GM12892 (cell line): ENCODE data around the gene TCAP.
"Not testable (repeated sequence)": the region's sequence is repeated elsewhere in the genome, so short reads cannot be mapped to it uniquely, and the experiment has no call there.

Experiments used
- DNase-seq: peaks from one replicate; pipeline ENCODE4 v3.0.0; 2011; ENCODE audit not compliant: insufficient read length
- FAIRE-seq: peaks from 2 replicates; lab custom pipeline; 2011; peaks lifted over from hg19 to GRCh38; lab: Jason Lieb, UNC
- POLR2A ChIP-seq: IDR thresholded peaks from 2 replicates; pipeline ENCODE4 v1.6.1; 2011; ENCODE audit warnings: low read depth, low read length, control low read depth
- POLR2AphosphoS5 ChIP-seq: IDR thresholded peaks from 2 replicates; pipeline ENCODE4 v1.6.1; 2011; ENCODE audit warnings: low read depth, low read length, control low read depth
- TAF1 ChIP-seq: IDR thresholded peaks from 2 replicates; pipeline ENCODE4 v1.6.1; 2011; ENCODE audit warnings: low read depth, mild to moderate bottlenecking, control low read depth, low read length, borderline replicate concordance

The TCAP gene

DNA sequence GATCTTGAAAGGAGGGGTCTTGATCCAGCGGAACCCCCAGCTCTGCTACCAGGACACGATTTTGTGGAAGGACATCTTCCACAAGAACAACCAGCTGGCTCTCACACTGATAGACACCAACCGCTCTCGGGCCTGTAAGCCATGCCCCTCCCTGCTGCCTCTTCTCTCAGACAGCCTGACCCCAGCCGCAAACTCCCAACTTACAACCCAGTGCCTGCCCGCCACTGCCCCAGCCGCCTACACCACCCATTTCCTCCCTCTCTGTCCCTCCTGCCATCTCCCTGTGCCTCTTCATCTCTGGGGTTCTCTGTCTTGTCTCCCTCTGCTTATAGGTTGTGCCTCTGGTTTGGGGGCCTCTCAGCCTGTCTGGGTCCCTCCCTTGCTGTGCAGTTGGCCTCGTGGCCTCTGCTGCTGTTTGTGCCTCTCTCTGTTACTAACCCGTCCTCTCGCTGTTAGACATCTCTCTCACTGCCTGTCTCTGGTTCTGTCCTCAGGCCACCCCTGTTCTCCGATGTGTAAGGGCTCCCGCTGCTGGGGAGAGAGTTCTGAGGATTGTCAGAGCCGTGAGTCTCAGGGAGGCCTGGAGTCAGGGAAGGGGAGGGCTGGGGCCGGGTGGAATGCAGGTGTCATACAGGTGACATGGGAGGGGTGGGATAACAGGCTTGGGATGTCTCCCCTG is 44.3 kb downstream of the TCAP start:
- FAIRE-seq (no peak), DNase-seq (no peak)
- TF ChIP-seq POLR2A (no peak), TAF1 (no peak), POLR2AphosphoS5 (no peak)

GRCh38 chr17:39709998-39710964 is 45.1 kb downstream of the TCAP start:
- FAIRE-seq (no peak), DNase-seq (no peak)
- no peak for TF ChIP-seq POLR2AphosphoS5
- no peak for TF ChIP-seq TAF1
- no peak for TF ChIP-seq POLR2A

DNA sequence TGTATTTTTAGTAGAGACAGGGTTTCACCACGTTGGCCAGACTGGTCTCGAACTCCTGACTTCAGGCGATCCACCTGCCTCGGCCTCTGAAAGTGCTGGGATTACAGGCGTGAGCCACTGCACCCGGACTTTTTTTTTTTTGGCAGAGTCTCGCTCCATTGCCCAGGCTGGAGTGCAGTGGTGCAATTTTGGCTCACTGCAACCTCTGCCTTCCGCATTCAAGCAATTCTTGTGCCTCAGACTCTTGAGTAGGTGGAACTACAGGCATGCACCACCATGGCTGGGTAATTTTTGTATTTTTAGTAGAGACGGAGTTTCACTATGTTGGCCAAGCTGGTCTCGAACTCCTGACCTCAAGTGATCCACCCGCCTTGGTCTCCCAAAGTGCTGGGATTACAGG is 45.9 kb downstream of the TCAP start:
- FAIRE-seq, DNase-seq: not testable (repeated sequence)

GRCh38 chr17:39711851-39712250 is 46.7 kb downstream of the TCAP start:
- TF ChIP-seq TAF1 (no peak), POLR2AphosphoS5 (no peak)
- DNase-seq (no peak), FAIRE-seq (no peak)

- DNase-seq (no peak), FAIRE-seq (no peak)
- TF ChIP-seq POLR2A (no peak), TAF1 (no peak), POLR2AphosphoS5 (no peak)
Observed at GRCh38 chr17:39714234-39714633, 49.1 kb downstream of the TCAP start.

DNA sequence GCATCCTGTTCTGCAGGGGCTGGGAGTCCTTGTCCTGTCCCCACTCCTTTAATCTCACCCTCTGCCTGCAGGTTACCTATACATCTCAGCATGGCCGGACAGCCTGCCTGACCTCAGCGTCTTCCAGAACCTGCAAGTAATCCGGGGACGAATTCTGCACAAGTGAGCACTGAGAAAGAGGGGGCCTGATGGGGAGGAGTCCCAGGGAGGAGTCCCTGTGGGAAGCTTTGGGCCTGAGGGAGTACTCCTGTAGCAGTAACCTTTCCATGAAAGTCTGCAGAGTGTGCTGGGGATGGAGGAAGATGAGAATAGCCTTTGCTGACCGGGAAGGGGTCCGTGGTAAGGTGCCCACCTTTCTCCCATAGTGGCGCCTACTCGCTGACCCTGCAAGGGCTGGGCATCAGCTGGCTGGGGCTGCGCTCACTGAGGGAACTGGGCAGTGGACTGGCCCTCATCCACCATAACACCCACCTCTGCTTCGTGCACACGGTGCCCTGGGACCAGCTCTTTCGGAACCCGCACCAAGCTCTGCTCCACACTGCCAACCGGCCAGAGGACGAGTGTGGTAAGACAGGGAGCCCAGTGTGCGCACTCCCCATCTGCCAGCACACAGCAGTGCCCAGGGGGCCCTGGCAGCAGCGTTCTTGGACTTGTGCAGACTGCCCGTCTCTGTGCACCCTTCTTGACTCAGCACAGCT is 50.4 kb downstream of the TCAP start:
- FAIRE-seq (no peak), DNase-seq (no peak)
- TF ChIP-seq POLR2AphosphoS5: no peak
- TF ChIP-seq POLR2A: no peak
- no peak for TF ChIP-seq TAF1
